GM18909 (cell line): ENCODE results near the gene CHST15.

Experiments used
- ATAC-seq: cut with Tn5 transposase; IDR thresholded peaks from one replicate; pipeline ENCODE4 v1.9.1; 2021; ENCODE audit warnings: mild to moderate bottlenecking; ENCODE audit not compliant: unreplicated experiment, poor library complexity

Gene CHST15

DNA sequence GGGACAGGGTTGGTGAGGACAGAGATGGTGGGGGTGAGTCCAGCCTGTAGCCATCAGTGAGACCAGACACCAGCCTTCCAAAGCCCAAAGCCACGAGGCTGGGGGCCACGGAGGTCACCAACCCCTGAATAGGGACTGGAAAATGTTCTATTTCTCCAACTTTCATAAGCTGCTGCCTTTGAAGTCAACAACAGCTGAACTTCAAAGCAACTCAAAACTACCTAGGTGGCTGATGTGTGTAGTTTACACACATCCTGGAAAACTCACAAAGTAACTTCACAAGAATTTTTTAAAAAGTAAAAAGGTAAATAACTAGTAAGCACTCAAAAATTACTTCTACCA lies 88.8 kb downstream of the CHST15 start:
- ATAC-seq = no peak

DNA sequence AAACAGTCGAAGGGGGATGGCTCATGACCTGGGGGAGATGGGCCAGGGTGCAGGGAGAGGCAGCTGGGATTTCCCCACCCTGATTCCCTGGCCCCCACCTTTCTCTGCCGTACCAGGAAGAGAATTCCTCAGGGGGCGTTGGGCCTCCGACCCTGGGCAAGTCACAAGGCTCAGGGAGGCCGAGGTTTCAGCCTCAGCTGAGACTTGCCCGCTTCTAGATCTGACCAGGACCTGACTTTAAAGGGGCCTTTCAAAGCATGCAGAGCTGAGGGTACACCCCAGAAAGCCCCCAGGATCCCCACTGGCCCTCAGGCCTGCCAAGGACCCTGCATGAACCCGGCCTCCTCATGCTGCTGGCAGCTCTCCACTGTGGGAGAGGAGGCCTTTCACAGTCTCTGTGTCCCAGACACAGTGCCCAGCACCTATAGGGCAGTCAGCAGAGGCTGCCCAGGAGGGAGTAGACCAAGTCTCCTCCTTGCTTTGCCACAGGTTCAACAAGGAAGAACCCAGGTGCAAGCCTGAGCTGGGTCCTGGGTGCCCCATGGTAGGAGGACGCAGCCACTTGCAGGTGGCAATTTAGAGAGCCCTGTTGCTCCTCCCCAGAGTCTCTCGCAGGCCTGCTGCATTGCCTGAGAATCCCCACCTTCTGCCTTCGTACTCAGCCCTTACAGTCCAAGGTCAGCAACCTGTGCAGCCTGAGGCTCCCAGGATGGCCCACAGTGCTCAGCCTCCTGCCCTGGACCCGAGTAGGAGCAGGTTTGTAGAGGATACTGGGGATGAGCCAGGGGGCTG lies 89.3 kb downstream of the CHST15 start:
- no peak for ATAC-seq

- ATAC-seq = no peak
Observed at GRCh38 chr10:124003481-124003870, 89.9 kb downstream of the CHST15 start.

- ATAC-seq = no peak
Observed at GRCh38 chr10:124003070-124003419, 90.4 kb downstream of the CHST15 start.

GRCh38 chr10:124002391-124003069 lies 90.9 kb downstream of the CHST15 start:
- no peak for ATAC-seq

- ATAC-seq = no peak
Observed at GRCh38 chr10:124001391-124002148, 91.8 kb downstream of the CHST15 start.

DNA sequence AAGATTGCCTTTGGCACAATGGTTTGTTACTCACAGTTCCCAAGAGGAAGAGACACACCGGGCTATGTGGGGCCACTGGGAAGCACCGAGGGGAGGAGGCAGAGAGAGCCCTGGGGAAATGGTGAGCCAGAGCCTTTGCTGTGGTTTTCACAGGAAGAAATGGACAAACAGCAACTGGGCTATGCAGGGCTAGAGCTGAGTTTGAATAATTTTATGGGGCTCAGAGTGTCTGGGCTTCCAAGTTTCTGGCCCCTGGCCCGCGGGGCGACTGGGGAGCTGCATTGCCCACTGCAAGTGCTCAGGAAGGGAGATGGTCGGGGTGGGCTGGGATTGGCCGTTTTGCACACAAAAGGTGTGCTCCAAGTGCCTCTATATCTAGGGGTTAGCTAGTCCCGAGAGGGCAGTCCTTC lies 92.6 kb downstream of the CHST15 start:
- no peak for ATAC-seq

GRCh38 chr10:123999956-124000615 lies 93.3 kb downstream of the CHST15 start:
- ATAC-seq = no peak

- no peak for ATAC-seq
Observed at GRCh38 chr10:123999261-123999660, 94.1 kb downstream of the CHST15 start.

DNA sequence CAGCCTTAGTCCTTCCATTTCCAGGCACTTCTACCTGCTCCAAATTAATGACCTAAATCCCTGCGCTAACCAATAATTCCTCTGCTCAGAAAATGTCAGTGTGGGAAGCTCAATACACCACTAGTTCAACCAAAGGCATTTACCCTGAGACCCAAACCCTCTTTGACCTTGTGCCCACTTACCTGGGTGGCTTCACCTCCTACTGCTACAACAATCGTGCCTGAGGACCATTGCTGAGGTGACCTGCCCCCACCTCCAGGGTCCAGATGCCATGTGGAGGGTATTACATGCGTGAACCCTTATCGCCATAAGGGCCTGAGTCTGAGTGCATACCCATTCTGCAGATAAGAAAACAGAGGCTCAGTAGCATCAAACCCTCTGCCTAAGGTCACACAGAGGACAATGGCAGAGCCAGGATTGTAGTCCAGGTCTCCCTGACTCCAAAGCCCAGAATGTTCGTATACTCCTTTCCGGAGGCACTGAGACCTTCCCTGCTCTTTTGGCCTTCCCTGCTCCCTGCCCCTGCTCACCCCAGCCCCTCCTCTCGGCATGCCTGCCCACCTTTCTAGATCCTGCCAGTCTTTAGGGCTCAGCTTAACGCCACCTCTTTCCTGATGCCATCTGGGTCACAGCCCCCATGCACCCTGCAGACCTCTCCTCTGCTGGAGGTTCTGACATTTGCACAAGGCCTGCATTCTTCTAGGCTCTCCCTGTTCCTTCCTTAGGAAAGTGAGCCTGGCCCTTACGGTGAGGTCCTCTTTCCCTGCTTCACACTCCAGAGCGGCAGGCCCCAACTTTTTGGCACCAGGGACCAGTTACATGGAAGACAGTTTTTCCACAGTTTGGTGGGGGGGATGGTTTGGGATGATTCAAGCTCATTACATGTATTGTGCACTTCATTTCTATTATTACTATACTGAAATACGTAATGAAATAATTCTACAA lies 94.9 kb downstream of the CHST15 start:
- no peak for ATAC-seq

DNA sequence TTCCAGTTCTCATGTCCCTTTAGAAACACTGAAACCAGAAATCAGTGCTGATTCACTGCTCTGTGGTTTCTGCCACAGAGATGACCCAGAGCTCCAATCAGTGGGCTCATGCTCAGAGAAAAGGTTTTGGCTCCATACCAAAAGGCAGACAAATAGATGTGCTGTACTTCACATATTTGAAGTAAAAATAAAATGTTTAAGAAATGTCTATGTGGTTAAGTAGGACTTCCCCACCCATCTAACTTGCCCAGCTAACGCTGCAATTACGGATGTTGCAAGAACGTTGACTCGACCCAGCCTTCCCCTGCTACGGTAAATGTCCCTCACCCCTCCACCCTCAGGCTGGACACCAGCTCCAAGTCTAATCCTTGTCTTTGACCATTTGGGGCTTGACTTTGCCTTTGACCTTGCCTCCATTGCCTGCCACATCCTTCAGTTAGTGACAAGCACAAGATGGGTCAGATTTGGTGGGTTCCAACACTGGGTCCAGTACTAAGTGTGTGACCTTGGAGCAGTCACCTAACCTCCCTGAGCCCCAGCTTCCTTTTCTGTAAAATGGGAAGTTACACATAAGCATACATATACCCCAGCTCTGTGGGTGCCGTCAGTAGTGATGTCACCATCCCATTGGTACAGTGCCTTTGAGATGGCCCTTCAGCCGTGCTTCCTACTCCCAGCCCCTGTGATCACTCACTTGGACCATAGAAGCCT lies 95.8 kb downstream of the CHST15 start:
- no peak for ATAC-seq

DNA sequence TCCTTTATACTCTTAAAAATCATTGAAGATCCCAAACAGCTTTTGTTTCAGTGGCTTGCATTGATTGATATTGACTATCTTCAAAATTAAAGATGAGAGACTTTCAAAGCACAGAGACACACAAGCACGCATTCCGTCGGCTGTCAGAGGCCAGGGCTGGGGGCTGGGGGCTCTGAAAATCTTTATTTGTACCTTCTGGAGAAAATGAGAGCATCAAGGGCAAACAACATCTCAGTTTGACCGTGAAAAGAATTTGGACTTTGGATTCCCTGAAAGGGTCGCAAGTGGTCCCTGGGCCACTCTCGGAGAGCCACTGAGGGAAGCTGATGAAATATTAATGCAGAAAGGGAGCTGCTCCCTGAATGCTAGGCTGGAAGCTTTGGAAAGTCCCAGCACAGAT lies 96.4 kb downstream of the CHST15 start:
- no peak for ATAC-seq

GRCh38 chr10:123996302-123996701 lies 97.1 kb downstream of the CHST15 start:
- ATAC-seq = no peak

GRCh38 chr10:123995461-123996131 lies 97.8 kb downstream of the CHST15 start:
- peak; percentile 56 for ATAC-seq

DNA sequence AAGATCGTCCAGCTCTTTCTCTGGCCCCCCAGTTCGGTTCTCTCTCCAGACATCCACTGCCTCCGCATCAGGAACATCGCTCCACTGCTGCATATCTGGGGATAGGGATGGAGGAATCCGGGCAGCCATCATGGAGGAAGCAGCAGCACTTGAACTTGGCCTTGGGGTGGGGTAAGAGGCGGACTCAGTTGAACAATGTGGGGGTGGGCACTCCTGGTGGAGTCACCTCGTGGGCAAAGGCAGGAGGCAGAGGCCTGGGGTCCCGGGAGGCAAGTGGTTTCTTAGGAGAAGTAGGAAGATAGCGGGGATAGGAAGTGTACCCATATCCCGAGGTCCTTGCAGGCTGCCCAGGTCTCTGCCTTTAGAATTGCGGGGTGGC lies 98.3 kb downstream of the CHST15 start:
- ATAC-seq = no peak

- peak; percentile 68 for ATAC-seq
Observed at GRCh38 chr10:123994417-123995081, 98.8 kb downstream of the CHST15 start.

DNA sequence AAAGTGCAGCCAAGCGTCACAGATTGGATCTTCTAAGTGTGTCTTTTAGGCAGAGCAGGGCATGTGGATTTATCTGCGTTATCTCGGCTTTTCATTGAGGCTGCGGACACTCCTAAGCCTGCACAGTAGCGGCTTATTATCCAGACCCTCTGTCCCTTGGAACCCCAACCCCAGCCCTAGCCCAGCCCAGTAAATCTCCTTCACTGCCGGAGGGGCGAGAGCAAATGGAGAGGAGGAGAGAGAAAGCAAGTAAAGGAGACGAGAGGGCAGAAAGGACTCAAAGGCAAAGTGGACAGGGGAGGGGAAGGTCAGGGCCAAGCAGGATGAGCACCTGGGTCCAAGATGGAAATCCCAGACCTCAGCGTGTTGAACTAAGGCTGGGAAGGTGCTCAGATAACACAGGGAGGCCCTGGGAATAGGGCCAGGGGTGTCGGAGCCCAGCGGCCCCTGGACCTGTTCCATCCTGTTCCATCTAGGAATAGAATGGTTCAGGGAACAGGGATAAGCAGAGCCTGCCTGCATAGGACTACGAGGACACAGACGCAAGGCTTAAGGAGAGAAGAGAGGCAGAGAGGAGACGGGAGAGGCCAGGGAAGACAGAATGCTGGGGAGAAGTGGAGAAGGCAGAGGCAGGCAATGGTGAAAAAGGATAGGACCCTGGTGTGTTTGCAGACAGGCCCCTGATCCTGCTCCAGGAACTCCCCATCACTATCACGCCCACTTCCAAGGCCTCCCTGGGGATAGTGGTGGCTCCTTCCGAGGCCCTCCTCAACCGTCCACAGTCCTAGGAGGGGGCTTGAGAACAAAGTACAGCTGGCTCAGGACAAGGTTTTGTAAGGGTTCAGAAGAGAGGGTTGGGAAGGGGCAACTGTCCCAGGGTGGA lies 99.6 kb downstream of the CHST15 start:
- no peak for ATAC-seq
